ENCODE results near the gene SSMEM1.

SSMEM1 gene

DNA sequence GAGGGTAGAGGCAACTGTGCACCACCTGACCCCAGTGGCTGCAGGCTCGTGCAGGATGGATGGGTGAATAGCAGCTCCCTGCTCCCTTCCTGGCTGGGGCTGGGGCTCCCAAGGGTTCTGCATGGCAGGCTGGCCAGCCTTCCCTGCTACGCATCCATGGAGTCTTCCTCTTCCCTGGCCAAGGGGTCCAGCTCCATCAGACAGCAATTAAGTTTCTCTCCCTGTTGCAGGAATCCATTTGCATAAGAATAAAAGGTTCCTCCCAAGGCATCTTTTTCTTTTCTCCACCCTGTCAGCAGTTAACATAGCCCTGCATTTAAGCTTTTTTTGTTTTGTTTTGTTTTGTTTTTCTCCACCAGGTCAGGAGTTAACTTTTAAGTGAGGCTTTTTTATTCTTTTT lies 49.0 kb downstream of the SSMEM1 start:
- no peak for DNase-seq

DNA sequence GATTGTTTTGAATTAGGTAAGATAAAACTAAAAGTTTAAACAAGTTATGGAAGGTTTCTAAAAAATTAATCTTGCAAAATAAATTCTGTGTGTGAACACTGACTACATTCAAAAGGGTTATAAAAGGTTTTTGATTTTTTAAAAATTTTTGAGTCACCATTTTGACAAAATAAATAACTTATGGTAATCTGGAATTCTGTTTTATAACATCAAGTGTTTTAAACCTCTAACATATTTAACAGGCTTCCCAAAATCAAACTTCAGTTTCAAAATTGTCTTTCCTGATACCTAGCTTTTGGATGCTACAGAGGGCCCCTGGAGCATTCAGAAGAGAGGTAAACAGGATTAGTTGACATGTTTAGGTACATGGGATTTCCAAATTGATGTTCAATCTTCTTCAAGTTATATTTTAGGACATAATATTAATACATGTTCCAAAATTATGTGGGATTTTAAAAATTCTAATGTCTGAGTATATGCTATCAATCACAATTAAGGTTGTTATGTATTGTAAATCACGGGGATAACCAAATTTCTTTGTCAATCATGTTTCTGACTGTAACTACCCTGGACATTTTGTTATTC lies 50.9 kb downstream of the SSMEM1 start:
- no peak for DNase-seq

DNA sequence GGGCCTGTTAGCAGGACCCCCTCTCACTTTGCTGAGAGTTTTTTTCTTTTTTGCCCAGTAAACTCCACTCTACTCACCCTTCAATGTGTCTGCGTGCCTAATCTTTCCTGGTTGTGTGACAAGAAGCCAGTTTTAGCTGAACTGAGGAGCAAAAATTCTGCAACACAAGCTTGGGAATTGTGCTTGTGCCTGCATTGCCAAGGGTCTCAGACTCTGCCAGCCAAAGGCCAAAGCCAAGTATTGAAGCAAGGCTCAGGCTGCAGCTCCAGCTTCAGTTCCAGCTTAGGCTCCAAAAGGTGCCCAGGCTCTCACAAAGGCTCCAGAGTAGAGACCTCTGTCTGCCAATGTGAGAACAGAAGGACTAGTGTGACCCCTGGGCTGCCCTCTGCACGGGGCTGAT lies 54.8 kb downstream of the SSMEM1 start:
- DNase-seq: no peak

DNA sequence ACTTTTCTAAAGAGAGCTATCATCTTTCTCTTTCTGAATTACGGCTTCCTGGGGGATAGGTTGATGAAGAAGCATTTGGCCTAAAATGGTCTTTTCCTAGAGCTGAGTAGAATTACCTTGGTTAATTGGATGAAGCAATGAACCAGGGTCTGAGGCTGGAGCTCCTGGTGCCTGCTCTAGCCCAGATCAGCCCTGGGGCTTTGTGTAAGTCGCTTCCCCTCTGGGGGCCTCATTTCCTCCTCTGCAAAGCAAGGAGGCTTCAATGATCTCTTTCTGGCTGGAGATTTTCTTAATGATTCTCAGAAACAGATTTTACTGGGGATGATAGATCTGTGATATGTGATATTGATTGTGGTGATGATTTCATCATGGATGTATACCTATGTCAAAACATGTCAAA lies 55.5 kb downstream of the SSMEM1 start:
- DNase-seq: no peak
